ENCODE measurements around the gene STK24.

STK24 gene

GRCh38 chr13:98606296-98606695 lies 29.4 kb upstream of the STK24 start:
- H3K27ac ChIP-seq (ENCODE audit: low read depth, low read length) = no peak overlapping the region
- no peaks in the 10 kb centered on the region for H3K9me2 ChIP-seq (replicated peaks; ENCODE audit: control insufficient read depth, low read length)
- no peaks in the 10 kb centered on the region for H3K79me2 ChIP-seq (ENCODE audit: control insufficient read depth, low read length)
- TF ChIP-seq EZH2phosphoT487 (IDR thresholded peaks at IDR 0.05; ENCODE audit: borderline replicate concordance, low read length) (no peak), CTCF (IDR thresholded peaks at IDR 0.05; ENCODE audit: low read depth, low read length, poor library complexity, severe bottlenecking) (no peak)
- no peaks in the 10 kb centered on the region for H3K36me3 ChIP-seq (ENCODE audit: control insufficient read depth, low read length)
- no peak overlapping the region for H3K4me3 ChIP-seq (ENCODE audit: low read length)
- H3K4me1 ChIP-seq (ENCODE audit: control insufficient read depth, low read length) = no peaks in the 10 kb centered on the region
- H3K4me2 ChIP-seq (ENCODE audit: low read length) = no peak overlapping the region
- H4K20me1 ChIP-seq (ENCODE audit: control insufficient read depth, insufficient read depth, low read depth, low read length) = no peaks in the 10 kb centered on the region
- H3F3A ChIP-seq (ENCODE audit: control insufficient read depth, insufficient read depth) = no peaks in the 10 kb centered on the region
- no peaks in the 10 kb centered on the region for H3K9me3 ChIP-seq (ENCODE audit: control insufficient read depth, insufficient read depth, low read length)
- no peaks in the 10 kb centered on the region for H3K27me3 ChIP-seq (ENCODE audit: control insufficient read depth, low read length)

GRCh38 chr13:98599502-98600328 lies 22.8 kb upstream of the STK24 start:
- Histone ChIP-seq H3K4me2 (ENCODE audit: low read length) (no peak overlapping the region), H3K4me1 (ENCODE audit: control insufficient read depth, low read length) (no peaks in the 10 kb centered on the region)

GRCh38 chr13:98598043-98598442 lies 21.1 kb upstream of the STK24 start:
- Histone ChIP-seq H3K27ac (ENCODE audit: low read depth, low read length) (no peak overlapping the region), H4K20me1 (ENCODE audit: control insufficient read depth, insufficient read depth, low read depth, low read length) (no peaks in the 10 kb centered on the region), H3K9me2 (replicated peaks; ENCODE audit: control insufficient read depth, low read length) (no peaks in the 10 kb centered on the region), H3K36me3 (ENCODE audit: control insufficient read depth, low read length) (no peaks in the 10 kb centered on the region), H3K9me3 (ENCODE audit: control insufficient read depth, insufficient read depth, low read length) (no peaks in the 10 kb centered on the region), H3K4me2 (ENCODE audit: low read length) (no peak overlapping the region), H3K4me3 (ENCODE audit: low read length) (no peak overlapping the region), H3K27me3 (ENCODE audit: control insufficient read depth, low read length) (peaks cover 4% of the 10 kb centered on the region; the same call in 1 of the 2 replicates), H3K4me1 (ENCODE audit: control insufficient read depth, low read length) (no peaks in the 10 kb centered on the region), H3K79me2 (ENCODE audit: control insufficient read depth, low read length) (no peaks in the 10 kb centered on the region), H3F3A (ENCODE audit: control insufficient read depth, insufficient read depth) (no peaks in the 10 kb centered on the region)
- TF ChIP-seq CTCF (IDR thresholded peaks at IDR 0.05; ENCODE audit: low read depth, low read length, poor library complexity, severe bottlenecking) = no peak
- TF ChIP-seq EZH2phosphoT487 (IDR thresholded peaks at IDR 0.05; ENCODE audit: borderline replicate concordance, low read length) = no peak

More at GRCh38 chr13:98599502-98600328, 22.8 kb upstream of the STK24 start:
- no peaks in the 10 kb centered on the region for H3F3A ChIP-seq (ENCODE audit: control insufficient read depth, insufficient read depth)
- H3K27me3 ChIP-seq (ENCODE audit: control insufficient read depth, low read length) = peaks cover 4% of the 10 kb centered on the region; the same call in 1 of the 2 replicates
- no peaks in the 10 kb centered on the region for H3K36me3 ChIP-seq (ENCODE audit: control insufficient read depth, low read length)
- TF ChIP-seq CTCF (IDR thresholded peaks at IDR 0.05; ENCODE audit: low read depth, low read length, poor library complexity, severe bottlenecking) = no peak
- no peak for TF ChIP-seq EZH2phosphoT487 (IDR thresholded peaks at IDR 0.05; ENCODE audit: borderline replicate concordance, low read length)
- no peaks in the 10 kb centered on the region for H3K79me2 ChIP-seq (ENCODE audit: control insufficient read depth, low read length)
- no peak overlapping the region for H3K27ac ChIP-seq (ENCODE audit: low read depth, low read length)
- no peaks in the 10 kb centered on the region for H4K20me1 ChIP-seq (ENCODE audit: control insufficient read depth, insufficient read depth, low read depth, low read length)
- no peaks in the 10 kb centered on the region for H3K9me2 ChIP-seq (replicated peaks; ENCODE audit: control insufficient read depth, low read length)
- no peak overlapping the region for H3K4me3 ChIP-seq (ENCODE audit: low read length)
- no peaks in the 10 kb centered on the region for H3K9me3 ChIP-seq (ENCODE audit: control insufficient read depth, insufficient read depth, low read length)
